K562 (cell line): ENCODE results near the gene TRANK1. TPM values are rescaled to one million over a fixed set of nuclear protein-coding genes. Genes with fewer than 3 reads are reported as not detected.
"Not testable (repeated sequence)": the region's sequence is repeated elsewhere in the genome, so short reads cannot be mapped to it uniquely, and the experiment has no call there.

Source experiments
- ATAC-seq: fragments of 200-7000 bp; cut with Tn5 transposase; 3 replicates; pipeline ENCODE4 v1.9.1; 2020; ENCODE audit warnings: moderate library complexity
- BruUV-seq: library from RNA; stranded (reverse); fragments of 400-500 nt; replicated peaks from 2 replicates; lab custom pipeline; 2021; lab: Mats Ljungman, UMichigan
- CTCF ChIA-PET: fragments of 300-600 bp; formaldehyde crosslinking; extraction: SDS; loops from one replicate; lab custom pipeline; 2021; ENCODE audit warnings: low intra/inter-chr PET ratio; lab: Yijun Ruan, JAX
- POLR2A ChIA-PET: fragments of 300-600, 350-650 bp; sonication (Branson Sonifier 250); formaldehyde crosslinking; extraction: SDS; loops from one replicate; lab custom pipeline; 2021; ENCODE audit warnings: antibody characterized with exemption, inconsistent platforms; lab: Yijun Ruan, JAX
- DNase-seq, 4 experiments: peaks; one replicate each; pipeline versions ENCODE4 v3.0.0 to v3.0.0-alpha.2; 2011 to 2018; ENCODE audit warnings: low spot score in 3 of 4, mixed read lengths in 3 of 4; ENCODE audit errors: extremely low read depth in 1 of 4
- FAIRE-seq: peaks from 2 replicates; lab custom pipeline; 2011; peaks lifted over from hg19 to GRCh38; lab: Jason Lieb, UNC
- H2AFZ ChIP-seq: 2 replicates; pipeline ENCODE4 v1.6.0; 2011; ENCODE audit warnings: low read depth, low read length, control low read depth, inconsistent platforms
- H3K27ac ChIP-seq: fragments of 200-600 bp; 3 replicates; pipeline ENCODE4 v1.8.0; 2011; ENCODE audit warnings: low read depth, mild to moderate bottlenecking, control low read depth, inconsistent platforms, low read length, moderate library complexity, mixed read lengths; ENCODE audit errors: extremely low read depth
- H3K27me3 ChIP-seq, 2 experiments: fragments of 300-600 bp in 1 of 2; 2 replicates in 1 of 2; 3 replicates in 1 of 2; pipeline versions ENCODE4 v1.6.0 to v1.8.0; 2011; ENCODE audit warnings: inconsistent platforms in 2 of 2, low read length in 2 of 2, mild to moderate bottlenecking in 1 of 2, mixed read lengths in 1 of 2, moderate library complexity in 1 of 2; ENCODE audit not compliant: control insufficient read depth in 2 of 2, insufficient read depth in 2 of 2
- H3K36me3 ChIP-seq: fragments of 300-600 bp; 3 replicates; pipeline ENCODE4 v1.8.0; 2011; ENCODE audit warnings: mild to moderate bottlenecking, low read length, inconsistent platforms; ENCODE audit not compliant: control insufficient read depth, insufficient read depth
- H3K4me1 ChIP-seq, 2 experiments: fragments of 200-600 bp in 1 of 2; replicated peaks in 1 of 2; 2 replicates in 1 of 2; 3 replicates in 1 of 2; pipeline versions ENCODE4 v1.5.1 to v1.8.0; 2011; ENCODE audit warnings: inconsistent platforms in 2 of 2, low read length in 2 of 2, mild to moderate bottlenecking in 1 of 2, mixed read lengths in 1 of 2, moderate library complexity in 1 of 2; ENCODE audit not compliant: control insufficient read depth in 2 of 2, insufficient read depth in 2 of 2
- H3K4me2 ChIP-seq: 2 replicates; pipeline ENCODE4 v1.6.1; 2011; ENCODE audit warnings: low read length, control low read depth, inconsistent platforms, mixed read lengths; ENCODE audit not compliant: insufficient read depth
- H3K4me3 ChIP-seq: fragments of 200-600 bp; sonication (generic), shearing (Covaris generic); 2 replicates; pipeline ENCODE4 v1.5.1; 2016; ENCODE audit warnings: control low read depth, inconsistent platforms
- H3K79me2 ChIP-seq: fragments of 200-600 bp; 3 replicates; pipeline ENCODE4 v1.8.0; 2011; ENCODE audit warnings: low read length, inconsistent platforms; ENCODE audit not compliant: control insufficient read depth, insufficient read depth
- H3K9ac ChIP-seq, 2 experiments: 2 replicates each; pipeline versions ENCODE4 v1.6.0 to v1.6.1; 2011; ENCODE audit warnings: low read depth in 2 of 2, low read length in 2 of 2, control low read depth in 1 of 2, inconsistent platforms in 1 of 2, mild to moderate bottlenecking in 1 of 2, mixed read lengths in 1 of 2; ENCODE audit not compliant: insufficient read depth in 1 of 2
- H3K9me1 ChIP-seq: one replicate; pipeline ENCODE4 v1.6.0; 2011; ENCODE audit warnings: inconsistent platforms, mild to moderate bottlenecking, low read length, moderate library complexity; ENCODE audit not compliant: control insufficient read depth, insufficient read depth
- H3K9me3 ChIP-seq: replicated peaks from 2 replicates; pipeline ENCODE4 v1.5.1; 2011; ENCODE audit warnings: low read depth, low read length, inconsistent platforms; ENCODE audit not compliant: control insufficient read depth, insufficient read depth
- H4K20me1 ChIP-seq: replicated peaks from 2 replicates; pipeline ENCODE4 v1.6.1; 2011; ENCODE audit warnings: low read length, inconsistent platforms, mixed read lengths; ENCODE audit not compliant: control insufficient read depth, insufficient read depth
- CEBPZ ChIP-seq: fragments of 150-350 bp; IDR thresholded peaks from 2 replicates; pipeline ENCODE4 v1.6.1; 2014; ENCODE audit warnings: low read depth, mild to moderate bottlenecking, low read length, borderline replicate concordance
- MAFK ChIP-seq: IDR thresholded peaks from 2 replicates; pipeline ENCODE4 v1.6.1; 2011; ENCODE audit warnings: low read length, improper control_type of control experiment
- NCOA4 ChIP-seq: fragments of 450-650 bp; IDR thresholded peaks from 2 replicates; pipeline ENCODE4 v1.6.1; 2018; ENCODE audit warnings: mild to moderate bottlenecking; ENCODE audit not compliant: partially characterized antibody
- TFE3 ChIP-seq: fragments of 450-650 bp; formaldehyde crosslinking; IDR thresholded peaks from 2 replicates; pipeline ENCODE4 v1.4.0; 2020; ENCODE audit warnings: mild to moderate bottlenecking, mixed read lengths
- ZNF146 ChIP-seq: IDR thresholded peaks from one replicate; pipeline ENCODE4 v1.6.1; 2018; ENCODE audit warnings: missing compliant biosample characterization; ENCODE audit not compliant: unreplicated experiment
- ZNF24 ChIP-seq: fragments of 450-650 bp; IDR thresholded peaks from 2 replicates; pipeline ENCODE4 v1.6.1; 2016
- ZNF316 ChIP-seq: fragments of 450-650 bp; IDR thresholded peaks from 2 replicates; pipeline ENCODE4 v1.6.1; 2016
- WGBS: fragments of 100-300 bp; shearing (Covaris generic); methylation state at CpG from one replicate; pipeline ENCODE4 v1.1.6; 2016; ENCODE audit warnings: low coverage, mixed read lengths; ENCODE audit not compliant: insufficient coverage; ENCODE audit errors: missing lambda C conversion rate; 5-methylcytosine and 5-hydroxymethylcytosine counted together
- in situ Hi-C: fragments of 300-500 bp; cut with MboI; formaldehyde crosslinking; loops from 4 replicates; pipeline ENCODE4 v1.15.0; 2018; ENCODE audit warnings: inconsistent platforms, mixed read lengths
- intact Hi-C: fragments of 100-400 bp; cut with micrococcal nuclease; formaldehyde crosslinking; loops from 2 replicates; pipeline ENCODE4 v1.14.2; 2022
- polyA plus RNA-seq, 8 experiments: library from polyadenylated mRNA; depleted of rRNA in 4 of 8; stranded (reverse) in 5 of 8; unstranded in 3 of 8; fragments of >200 nt; fragmentation: Nextera tagmentation in 2 of 8; fragmentation: Illumina TruSeq in 1 of 8; extraction: Ambion mirVana in 2 of 8; extraction: Trizol in 1 of 8; gene quantifications; 2 replicates each; pipeline versions ENCODE4 v1.2.1 to v1.2.3, GENCODE V29; 2011 to 2014; ENCODE audit warnings: inconsistent platforms in 1 of 8, missing spikeins in 1 of 8
- total RNA-seq, 7 experiments: library from RNA; depleted of rRNA in 6 of 7; stranded (reverse); fragments of >200 nt in 6 of 7; fragmentation: Illumina TruSeq in 2 of 7; extraction: Trizol in 2 of 7; gene quantifications; 2 replicates each; pipeline versions ENCODE4 v1.2.1 to v1.2.3, GENCODE V29; 2011 to 2021; ENCODE audit warnings: low replicate concordance in 1 of 7

Gene TRANK1
- total and polyA plus RNA-seq, 9 of the 15 experiments (the other 6 are each of a cell fraction or from before 2014, with no cell fraction given), result 0.41 to 5.3 (median 2.1) TPM

DNA sequence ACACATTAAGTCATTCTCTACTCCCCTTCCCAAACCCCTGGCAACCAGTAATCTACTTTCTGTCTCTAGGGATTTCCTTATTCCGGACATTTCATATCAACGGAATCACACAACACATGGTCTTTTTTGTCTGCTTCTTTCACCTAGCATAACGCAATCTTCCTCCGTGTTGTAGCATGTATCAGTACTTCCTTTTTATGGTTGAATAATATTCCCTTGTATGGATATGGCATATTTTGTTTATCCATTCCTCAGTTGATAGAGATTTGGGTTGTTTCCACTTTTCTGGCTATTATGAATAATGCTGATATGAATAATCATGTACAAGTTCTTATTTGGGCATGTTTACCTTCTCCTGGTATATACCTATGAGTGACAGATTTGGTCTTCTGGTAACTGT lies 63.1 kb downstream of the TRANK1 start:
- ATAC-seq (no peak), DNase-seq (no peak), FAIRE-seq (no peak)
- Histone ChIP-seq H3K9me3 (no peaks in the 10 kb centered on the region), H3K9me1 (no peaks in the 10 kb centered on the region), H3K79me2 (no peaks in the 10 kb centered on the region), H3K27me3 (no peaks in the 10 kb centered on the region), H4K20me1 (no peaks in the 10 kb centered on the region), H3K9ac (no peak overlapping the region), H3K4me3 (no peak overlapping the region), H3K4me2 (no peak overlapping the region), H2AFZ (no peak overlapping the region), H3K4me1 (peaks cover 3% of the 10 kb centered on the region in 2 experiments; a peak in 1 of 5 replicates), H3K27ac (no peak overlapping the region), H3K36me3 (no peaks in the 10 kb centered on the region)
- intact Hi-C loops (no loop called here), in situ Hi-C loops (no loop called here)
- BruUV-seq, result no TSS peak
- 38% methylated on average over 4 of the region's 4 CpGs for WGBS
- peak; percentile 34; the same call in 1 of the 2 replicates for TF ChIP-seq ZNF316
- TF ChIP-seq ZNF24, result peak; percentile 87
- TF ChIP-seq TFE3 (CRISPR knock-in tag), result no peak
- TF ChIP-seq NCOA4, result no peak
- TF ChIP-seq ZNF146 (CRISPR knock-in tag), result peak; percentile 48
- POLR2A ChIA-PET, result no interaction called here
- CTCF ChIA-PET, result no interaction called here

GRCh38 chr3:36879842-36880241 lies 65.0 kb downstream of the TRANK1 start:
- H3K27me3 ChIP-seq, POLR2A ChIA-PET, CTCF ChIA-PET, H3K9ac ChIP-seq, H3K4me1 ChIP-seq, H3K4me3 ChIP-seq, H3K36me3 ChIP-seq, H2AFZ ChIP-seq, intact Hi-C loops, H3K27ac ChIP-seq, BruUV-seq, in situ Hi-C loops, H4K20me1 ChIP-seq, FAIRE-seq, H3K79me2 ChIP-seq, DNase-seq, H3K4me2 ChIP-seq, H3K9me3 ChIP-seq, ATAC-seq, H3K9me1 ChIP-seq: not testable (repeated sequence)
- WGBS, result 33% methylated on average over 1 of the region's 1 CpG
- peak; percentile 76; the same call in 1 of the 2 replicates for TF ChIP-seq MAFK
- TF ChIP-seq CEBPZ, result peak; percentile 81; the same call in 1 of the 2 replicates
